ENCODE results near the gene SRSF1.

GRCh38 chr17:58001461-58002124, 5.5 kb downstream of the SRSF1 start:
- TF ChIP-seq CTCF (conservative IDR thresholded peaks at IDR 0.05; ENCODE audit: low read length) (no peak), EZH2phosphoT487 (IDR thresholded peaks at IDR 0.05; ENCODE audit: borderline replicate concordance, low read depth, low read length) (no peak)
